DMS153 (cell line): ENCODE results near the gene HBS1L.

Experiments used
- DNase-seq: peaks from one replicate; lab custom pipeline; 2025; lab: John Stamatoyannopoulos, UW

The HBS1L gene

DNA sequence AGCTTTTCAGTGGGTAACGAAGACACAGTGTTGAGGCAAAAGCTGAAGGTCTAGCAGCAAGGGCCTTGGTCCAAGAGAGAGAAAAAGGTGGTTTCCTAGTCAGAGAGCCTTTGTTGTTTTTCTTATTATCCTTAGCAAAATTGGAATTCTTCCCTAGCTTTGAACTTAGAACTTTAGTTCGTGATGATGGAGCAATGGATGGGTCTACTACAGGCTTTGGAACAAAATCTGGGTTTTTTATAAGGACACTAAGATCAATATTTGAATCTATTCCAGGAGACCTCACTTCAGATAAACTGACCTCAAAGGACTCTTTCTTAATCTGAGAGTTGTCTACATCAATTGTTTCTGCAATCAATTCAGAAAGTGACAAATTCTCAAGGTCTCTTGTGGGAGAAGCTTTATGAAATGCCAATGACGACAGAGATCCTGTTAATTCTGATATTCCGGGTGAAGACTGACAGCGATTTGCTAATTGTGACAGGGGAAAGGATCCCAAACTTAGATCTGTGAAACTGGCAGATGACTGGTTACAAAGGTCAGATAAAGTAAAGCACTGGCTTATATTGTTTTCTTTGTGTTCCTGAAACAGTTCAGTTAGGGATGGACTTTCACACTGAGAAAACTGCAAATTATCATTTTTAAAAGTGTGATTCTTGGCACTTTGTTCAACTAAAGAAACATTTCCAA is 17.7 kb downstream of the HBS1L start:
- DNase-seq = no peak

DNA sequence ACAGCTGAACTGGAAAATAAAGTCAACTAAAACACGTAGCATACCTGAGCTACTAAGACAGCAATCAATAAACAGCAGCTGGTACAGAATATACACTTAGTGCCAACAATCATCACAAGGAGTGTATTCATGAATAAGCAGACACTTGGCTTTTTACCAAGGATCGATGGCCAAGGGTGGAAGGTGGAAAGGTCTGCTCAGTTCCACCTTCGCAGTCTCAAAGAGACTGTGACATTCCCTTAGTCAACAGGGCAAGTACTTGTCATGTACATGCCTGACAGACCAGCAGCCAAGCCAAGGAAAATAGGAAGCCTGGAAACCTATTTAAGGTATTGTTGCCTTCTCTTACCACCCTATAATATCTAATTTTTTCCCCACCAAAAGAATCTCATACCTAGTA is 21.4 kb downstream of the HBS1L start:
- DNase-seq = no peak

DNA sequence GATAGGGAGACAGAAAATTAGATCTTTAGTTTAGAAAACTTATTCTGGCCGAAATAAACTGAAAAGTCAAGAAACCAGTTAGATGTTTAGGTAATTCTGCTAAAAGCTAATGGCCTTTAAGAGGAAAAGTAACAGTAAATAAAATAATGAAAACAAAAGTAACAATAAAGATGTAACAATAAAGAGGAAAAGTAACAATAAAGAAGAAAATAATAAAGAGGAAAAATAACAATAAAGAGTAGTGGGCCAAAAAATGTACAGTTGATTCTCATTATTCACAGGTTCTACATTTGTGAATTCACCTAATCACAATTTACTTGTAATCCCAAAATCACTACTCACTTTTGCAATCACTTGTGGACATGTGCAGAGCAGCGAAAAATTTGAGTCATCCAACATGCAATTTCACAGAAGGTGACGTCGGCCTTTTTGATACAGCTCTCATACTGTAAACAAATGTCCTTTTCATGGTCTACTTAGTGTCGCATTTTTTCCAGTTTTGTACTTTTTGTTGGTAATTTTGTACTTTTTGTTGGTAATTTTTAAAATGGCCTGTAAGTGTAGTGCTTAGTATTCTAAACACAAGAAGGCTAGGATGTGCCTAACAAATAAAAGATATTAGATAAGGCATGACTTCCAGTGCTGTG is 24.0 kb downstream of the HBS1L start:
- DNase-seq = no peak

DNA sequence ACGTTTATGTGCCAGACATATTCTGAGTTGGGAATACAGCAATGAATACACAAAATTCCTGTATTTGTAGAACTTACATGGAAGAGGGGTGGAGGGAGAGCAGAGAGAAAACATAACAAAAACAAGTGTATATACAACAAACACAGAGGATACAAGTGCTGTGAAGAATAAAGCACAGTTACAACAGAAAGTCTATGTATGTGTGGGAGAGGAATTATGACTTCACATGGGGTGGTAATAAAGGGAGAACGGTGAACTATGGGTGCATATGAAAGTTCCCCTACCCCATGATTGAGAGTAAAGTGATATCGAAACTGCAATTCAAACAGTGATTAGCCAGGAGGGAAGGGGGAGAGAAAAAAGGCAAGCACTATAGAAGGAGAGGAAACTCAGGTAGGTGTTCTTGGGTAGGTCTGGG is 24.6 kb downstream of the HBS1L start:
- DNase-seq = no peak

DNA sequence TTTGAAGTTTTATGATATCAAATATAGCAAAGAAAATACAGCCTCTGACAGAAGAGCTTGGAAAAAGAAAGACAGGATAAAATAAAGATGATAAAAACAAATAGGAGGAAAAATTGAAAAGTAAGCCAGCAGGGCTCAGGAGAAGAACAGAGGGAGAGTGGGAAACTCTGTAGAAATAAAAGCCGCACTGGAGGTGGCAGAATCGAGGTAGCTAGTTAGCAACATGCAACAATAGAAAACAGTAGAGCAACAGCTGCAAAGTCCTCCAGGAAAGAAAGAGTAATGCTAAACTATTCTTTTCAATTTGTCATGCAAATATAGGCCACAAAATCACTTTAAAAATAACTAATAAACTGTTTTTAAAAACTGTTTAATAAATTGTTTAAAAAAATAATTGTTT is 28.8 kb downstream of the HBS1L start:
- DNase-seq = no peak

DNA sequence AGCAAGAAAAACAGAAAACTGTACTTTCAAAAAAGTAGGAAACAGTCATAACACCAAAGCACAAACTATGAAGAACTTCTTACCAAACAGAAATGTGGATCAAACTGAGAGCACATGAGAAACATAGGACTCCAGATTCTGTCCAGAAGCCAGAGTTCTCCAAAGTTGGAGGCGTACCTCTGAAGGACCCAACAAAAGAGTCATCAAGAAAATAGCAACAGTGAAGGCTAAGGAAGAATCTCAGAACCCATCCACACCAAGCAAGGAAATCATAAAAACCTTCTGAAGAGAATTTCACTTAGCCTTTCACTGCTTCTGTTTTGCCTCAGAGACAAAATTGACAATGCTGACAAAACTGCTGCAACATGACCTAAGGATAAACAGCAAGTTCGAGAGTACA is 29.4 kb downstream of the HBS1L start:
- DNase-seq = no peak

DNA sequence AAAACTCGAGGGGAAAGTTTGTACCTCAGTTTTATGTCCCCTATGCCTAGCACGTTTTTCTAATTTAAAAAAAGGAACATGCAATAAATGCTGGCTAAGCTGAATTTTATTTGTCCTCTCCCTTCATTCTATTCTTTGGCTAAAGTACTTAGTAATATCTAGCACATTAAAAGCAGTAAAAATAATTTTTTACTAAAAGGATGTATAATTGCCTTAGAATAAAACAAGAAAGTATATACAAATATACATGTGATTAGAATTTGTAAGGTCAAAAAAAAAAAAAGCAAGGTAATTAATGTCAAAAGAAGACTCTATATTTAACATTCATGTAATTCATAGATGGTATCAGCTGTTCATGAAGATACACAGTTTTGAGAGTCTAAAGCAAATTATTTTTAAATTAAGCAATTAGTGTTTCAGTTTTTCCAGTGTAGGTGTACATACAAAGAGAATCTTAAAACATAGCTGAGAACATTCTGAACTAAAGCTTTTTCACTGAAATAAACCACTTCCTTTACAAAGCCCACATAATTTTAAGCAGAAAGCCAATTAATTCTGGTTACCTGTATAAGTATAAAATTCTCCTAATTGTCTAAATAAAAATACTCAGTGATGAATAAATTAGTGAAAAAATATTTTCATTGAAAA is 32.4 kb downstream of the HBS1L start:
- no peak for DNase-seq

DNA sequence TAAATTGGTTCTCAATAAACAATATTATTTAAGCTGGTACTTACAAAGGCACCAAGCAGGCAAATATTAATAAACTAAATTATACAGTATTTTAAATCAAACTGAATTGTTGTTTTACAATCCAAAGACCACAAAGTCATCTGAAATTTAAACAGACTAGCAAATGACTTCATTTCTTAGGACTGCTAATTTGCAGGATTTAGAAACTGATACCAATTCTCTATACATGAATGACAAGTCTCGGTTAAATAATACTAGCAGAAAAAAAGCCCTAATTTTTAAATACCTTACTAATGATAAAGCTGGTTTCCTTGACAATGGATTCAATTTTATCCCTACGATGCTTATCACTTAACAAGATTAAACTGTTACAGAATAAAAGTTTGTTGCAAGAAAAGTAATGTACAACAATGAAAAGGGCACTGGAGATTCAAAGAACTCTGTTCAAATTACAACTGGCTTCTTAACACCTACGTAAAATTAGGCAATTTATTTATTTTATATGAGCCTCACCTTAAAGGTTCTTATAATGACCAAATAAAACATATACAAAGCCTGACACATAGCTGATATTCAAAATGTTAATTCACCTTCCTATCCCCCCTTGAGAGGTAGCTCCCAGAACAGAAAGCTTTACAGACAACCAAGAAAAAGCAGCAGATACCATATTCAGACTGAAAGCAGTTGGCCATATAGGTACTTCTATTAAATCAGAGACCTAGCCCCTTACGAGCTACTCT is 33.1 kb downstream of the HBS1L start:
- DNase-seq = no peak

DNA sequence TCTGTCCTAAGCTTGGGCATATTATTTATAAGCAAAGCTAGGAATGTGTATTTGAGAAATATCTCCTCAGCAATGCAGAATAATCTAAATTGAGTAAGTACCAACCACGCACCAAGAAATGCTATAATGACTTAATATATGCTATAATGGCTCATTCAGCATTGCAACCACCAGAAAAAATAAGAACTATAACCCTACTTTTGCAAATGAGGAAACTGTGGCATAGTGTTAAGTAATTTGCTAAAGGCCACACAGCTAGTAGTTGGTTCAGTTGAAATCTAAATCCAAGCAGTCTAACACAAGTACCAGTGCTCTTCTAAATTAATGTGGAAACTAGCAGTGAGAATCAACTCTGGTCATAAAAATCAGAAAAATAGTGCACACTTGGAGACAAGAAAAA is 35.7 kb downstream of the HBS1L start:
- DNase-seq = no peak

DNA sequence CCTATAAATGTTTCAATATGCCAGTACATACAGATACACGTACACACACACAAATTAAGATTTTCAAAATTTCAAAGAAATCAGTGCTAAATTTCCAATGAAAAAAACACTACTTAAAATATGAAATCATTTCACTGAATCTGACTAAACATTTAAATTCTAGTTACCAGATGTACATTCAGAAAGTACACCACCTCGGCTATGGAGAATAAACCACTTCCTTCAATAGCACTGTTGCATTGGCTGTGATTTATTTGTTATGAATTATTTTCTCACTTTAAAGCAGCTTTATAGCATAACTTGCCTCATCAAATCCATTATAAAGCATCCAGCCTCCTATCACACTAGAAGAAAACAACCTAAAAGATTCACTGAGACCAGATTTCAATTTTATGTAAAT is 36.6 kb downstream of the HBS1L start:
- DNase-seq = no peak

DNA sequence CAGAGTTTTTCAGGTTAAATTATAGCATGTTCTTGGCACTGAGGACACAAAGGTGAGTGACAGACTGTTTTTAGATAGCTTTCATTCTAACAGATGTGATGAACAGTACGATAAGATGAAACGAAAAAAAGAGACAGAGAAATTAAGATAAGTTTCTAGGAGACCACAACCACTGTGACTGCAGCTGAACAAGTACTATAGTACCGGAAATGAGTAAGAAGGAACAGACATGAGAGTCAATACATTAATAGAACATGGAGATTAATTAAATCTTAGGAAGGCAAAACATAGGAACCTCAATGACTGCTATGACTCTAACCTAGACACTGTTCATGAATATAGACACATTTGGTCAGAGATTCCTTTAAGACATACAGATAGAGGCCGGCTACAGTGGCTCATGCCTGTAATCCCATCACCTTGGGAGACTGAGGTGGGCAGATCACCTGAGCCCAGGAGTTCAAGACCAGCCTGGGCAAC is 40.2 kb downstream of the HBS1L start:
- no peak for DNase-seq

DNA sequence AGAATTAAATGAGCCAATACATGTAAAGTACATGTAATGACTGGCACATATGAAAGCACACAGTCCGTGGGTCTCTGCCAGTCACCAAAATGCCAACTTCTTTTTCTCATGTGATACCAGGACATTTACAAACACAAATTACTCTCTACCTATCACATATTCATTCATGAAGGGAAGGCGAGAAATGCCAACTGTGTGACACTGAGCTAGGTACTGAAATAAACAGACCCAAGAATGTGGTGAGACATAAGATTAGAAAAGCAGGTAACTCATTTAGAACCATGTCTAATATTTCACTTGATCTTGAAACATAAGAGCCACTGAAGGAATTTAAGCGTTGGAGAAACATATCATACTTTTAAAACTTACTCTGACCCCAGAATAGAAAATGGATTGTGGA is 41.4 kb downstream of the HBS1L start:
- DNase-seq = no peak

DNA sequence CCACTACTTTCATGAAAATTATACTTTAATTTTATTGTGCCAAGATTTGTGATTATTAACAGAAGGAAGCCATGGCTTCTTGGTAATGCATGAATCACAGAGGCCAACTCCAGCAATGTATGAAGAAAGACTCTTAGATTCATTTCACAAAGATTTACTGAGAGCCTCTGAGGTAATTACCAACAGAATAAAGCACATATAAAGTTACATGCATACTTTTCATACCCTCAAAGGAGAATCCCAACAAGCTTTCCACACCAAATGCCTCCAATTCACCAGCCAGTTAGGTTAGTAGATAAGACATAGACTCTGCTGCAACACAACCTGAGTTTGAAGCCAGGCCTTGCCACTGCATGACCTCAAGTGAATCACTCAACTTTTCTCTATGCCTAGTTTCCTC is 41.9 kb downstream of the HBS1L start:
- DNase-seq = no peak

DNA sequence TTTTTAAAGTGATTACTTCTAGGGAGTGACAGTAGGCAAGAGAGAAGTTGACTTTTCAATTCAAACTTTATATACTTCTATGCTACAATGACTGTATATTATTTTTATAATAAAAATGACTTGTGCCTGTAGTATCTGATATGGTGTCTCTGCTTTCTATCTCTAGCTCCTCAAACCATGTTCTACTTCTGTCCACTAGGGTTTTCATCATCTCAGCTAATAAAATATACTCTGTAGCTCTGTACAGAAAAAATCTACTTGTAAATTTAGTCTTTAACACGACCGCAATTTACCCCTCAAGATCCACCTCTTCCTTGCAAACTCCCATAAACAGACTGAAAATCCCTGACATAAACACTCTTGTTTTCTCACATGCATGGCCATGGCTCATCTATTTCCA is 42.3 kb downstream of the HBS1L start:
- no peak for DNase-seq

DNA sequence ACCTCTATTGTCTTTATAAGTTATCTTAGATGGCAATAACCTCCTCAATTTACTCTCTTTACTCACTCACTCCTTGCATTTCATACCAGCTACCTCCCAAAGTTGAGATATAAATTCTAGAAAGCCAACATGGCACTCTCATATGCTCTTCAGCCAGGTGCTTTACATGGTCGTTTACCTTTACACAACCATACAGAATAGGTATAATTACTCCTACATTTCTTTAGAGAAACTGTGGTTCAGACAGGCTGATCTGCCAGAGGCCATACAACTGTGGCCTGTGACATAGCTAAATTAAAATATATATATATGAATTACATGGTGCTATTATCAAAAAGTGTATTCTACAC is 45.7 kb downstream of the HBS1L start:
- no peak for DNase-seq

DNA sequence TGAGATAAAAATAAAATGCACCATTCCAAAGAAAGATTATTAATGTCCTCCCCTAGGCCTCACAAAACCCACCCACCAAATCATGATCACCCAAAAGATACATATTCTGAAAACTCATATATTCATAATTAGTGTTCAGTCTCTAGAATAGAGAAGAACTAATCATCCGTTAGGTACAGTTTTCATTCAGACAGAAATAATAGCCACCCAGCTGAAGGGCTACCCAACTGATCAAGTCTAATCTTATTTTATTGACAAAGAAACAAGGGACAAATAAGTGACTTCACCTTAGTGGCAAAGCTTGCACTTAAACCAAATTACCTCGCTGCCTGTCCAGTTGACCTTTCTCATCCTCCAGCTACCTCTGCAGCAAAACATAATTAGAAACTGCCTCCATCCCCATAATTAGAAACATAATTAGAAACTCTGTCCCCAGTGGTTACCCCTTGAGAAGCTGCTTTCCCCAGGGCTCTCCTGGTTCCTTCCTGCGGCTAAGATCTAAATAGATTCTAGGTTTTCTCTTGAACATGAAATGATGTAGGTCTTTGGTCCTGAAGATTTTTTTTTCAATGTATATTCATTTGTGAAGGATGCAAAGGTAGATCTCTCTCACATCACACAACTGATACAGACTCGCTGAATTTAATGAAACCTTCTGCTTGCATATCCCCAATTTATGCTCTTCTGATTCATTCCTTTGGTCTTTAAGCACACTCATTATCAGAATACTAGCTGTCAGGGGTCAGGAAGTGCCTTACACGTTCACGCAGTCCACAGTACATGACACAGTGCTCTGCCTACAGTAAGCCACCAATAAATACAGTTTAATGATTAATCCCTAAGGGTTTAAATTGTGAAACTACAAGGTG is 46.3 kb downstream of the HBS1L start:
- DNase-seq = no peak

DNA sequence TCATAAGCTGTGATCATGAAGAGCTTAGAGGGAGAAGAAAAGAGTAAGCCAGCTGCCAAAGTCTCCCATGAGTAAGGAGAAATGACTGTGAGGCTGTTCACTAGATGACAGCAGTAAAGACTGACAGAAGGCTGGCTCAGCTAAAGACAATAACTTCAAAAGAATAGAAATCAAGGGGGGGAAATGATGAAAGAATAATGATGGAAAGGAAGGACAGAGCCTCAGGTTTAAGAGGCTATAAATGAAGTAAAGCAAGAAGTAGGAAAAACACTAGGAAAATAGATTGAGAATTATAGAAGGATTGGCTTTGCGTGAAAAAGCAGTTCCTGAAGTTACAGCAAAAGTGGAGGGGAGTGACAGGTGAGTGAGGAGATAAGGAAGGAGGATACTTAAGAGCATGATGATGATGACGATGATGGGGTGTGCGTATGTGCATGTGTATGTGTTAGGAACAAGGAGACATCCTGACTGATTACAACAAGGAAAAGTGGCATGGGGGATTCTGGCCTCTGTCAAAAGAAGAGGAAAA is 48.2 kb downstream of the HBS1L start:
- DNase-seq = no peak

DNA sequence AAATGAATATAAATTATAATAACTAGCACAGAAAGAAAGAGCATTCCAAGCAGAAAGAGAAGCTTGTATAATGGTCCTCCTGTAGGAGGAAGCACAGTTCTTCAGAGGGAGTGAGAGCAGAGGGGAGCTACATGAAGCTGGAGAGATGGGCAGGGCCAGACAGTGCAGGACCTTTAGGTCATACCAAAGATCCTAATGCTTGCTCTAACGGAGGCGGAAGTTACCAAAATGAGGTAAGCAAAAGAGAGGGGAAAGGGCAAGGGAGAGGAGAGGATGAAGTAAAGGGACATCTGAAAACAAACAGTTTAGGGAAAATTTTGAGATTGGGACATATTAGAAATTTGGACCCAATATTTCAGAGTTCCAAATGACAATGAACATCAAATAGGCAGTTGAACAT is 50.2 kb downstream of the HBS1L start:
- DNase-seq = no peak

DNA sequence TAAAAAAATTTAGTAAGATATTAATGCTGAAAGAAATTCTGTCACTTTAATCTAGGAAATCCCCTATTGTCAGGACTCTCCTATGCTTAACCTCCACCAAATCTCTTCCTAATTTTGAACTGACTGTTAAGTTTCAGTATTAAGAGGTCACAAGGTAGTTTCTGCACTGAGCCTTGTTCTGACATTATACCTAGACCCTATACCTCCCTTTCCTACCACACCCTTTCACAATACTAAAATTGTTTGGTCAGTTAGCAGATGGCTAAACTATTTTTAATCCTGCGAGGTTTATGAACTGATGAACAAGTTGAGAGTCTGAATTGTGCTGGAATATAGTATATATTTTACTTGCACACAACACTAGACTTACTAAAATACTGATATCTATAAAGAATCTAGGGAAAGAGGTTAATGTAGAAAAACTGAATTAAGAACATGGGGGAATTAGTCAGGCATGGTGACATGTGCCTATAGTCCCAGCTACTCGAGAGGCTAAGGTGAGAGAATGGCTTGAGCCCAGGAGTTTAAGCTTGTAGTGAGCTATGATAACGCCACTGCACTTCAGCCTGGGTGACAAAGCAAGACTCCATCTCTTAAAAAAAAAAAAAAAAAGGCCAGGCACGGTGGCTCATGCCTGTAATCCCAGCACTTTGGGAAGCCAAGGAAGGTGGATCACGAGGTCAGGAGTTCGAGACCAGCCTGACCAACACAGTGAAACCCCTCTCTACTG is 51.5 kb downstream of the HBS1L start:
- DNase-seq = no peak

DNA sequence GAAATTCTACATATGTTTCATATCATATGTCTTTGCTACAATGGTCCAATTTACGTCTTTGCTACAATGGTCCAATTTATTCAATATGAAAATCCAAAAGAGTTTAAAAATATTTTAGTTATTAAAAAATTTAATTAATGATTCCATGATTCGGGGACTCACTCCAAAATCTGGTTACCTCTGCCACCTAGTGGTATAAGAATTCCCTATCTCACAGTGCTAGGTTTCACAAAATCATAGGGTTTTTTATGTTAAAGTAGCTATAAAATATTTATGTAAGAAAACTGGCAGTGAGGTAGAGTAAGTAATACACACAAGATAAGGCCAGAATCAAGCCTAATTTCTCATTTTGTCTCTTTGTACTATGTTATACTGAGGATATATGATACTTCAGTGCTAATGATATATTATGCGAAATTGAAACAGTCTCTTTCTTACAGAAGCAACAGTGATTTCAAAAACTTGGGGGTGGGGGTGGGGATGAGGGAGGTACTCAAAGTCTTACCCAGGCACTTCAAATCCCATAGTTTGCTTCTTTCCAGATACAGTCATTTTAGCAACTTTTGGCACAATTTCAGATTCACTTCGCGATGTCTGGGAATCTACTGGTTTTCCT is 52.3 kb downstream of the HBS1L start:
- DNase-seq = no peak
